Endodermal cell (in vitro differentiated cells): ENCODE measurements around the gene PDLIM5. TPM values are rescaled to one million over a fixed set of nuclear protein-coding genes. Genes with fewer than 3 reads are reported as not detected.

Experiments used
- DNase-seq: peaks from one replicate; pipeline ENCODE4 v3.0.0-alpha.2; 2017
- H3K27ac ChIP-seq: 2 replicates; pipeline ENCODE4 v1.5.1; 2013; ENCODE audit warnings: mild to moderate bottlenecking, low read depth, low read length, moderate library complexity
- H3K27me3 ChIP-seq: 2 replicates; pipeline ENCODE4 v1.6.1; 2013; ENCODE audit warnings: mild to moderate bottlenecking, low read length, moderate library complexity; ENCODE audit not compliant: insufficient read depth, control insufficient read depth, poor library complexity, severe bottlenecking
- H3K36me3 ChIP-seq: 2 replicates; pipeline ENCODE4 v1.7.0; 2013; ENCODE audit warnings: mild to moderate bottlenecking, low read length, moderate library complexity; ENCODE audit not compliant: control insufficient read depth, insufficient read depth
- H3K4me1 ChIP-seq: one replicate; pipeline ENCODE4 v1.7.0; 2013; ENCODE audit warnings: low read length; ENCODE audit not compliant: control insufficient read depth, insufficient read depth
- H3K4me3 ChIP-seq: 2 replicates; pipeline ENCODE4 v1.5.1; 2013; ENCODE audit warnings: mild to moderate bottlenecking, low read length, moderate library complexity
- H3K9ac ChIP-seq: 2 replicates; pipeline ENCODE4 v1.6.1; 2013; ENCODE audit warnings: mild to moderate bottlenecking, low read length, moderate library complexity; ENCODE audit not compliant: poor library complexity, severe bottlenecking; ENCODE audit errors: extremely low read depth
- H3K9me3 ChIP-seq: 2 replicates; pipeline ENCODE4 v1.6.1; 2013; ENCODE audit warnings: mild to moderate bottlenecking, low read length, moderate library complexity; ENCODE audit not compliant: control insufficient read depth
- H3K27ac Mint-ChIP-seq: 2 replicates; pipeline ENCODE4 v1.8.0; 2020; ENCODE audit warnings: mixed read lengths
- H3K27me3 Mint-ChIP-seq: 2 replicates; pipeline ENCODE4 v1.8.0; 2021; ENCODE audit warnings: mild to moderate bottlenecking, mixed read lengths; ENCODE audit not compliant: insufficient read depth
- H3K36me3 Mint-ChIP-seq: 2 replicates; pipeline ENCODE4 v1.8.0; 2020; ENCODE audit warnings: low read depth, mixed read lengths
- H3K4me1 Mint-ChIP-seq: 2 replicates; pipeline ENCODE4 v1.8.0; 2020; ENCODE audit warnings: mixed read lengths
- H3K4me3 Mint-ChIP-seq: 2 replicates; pipeline ENCODE4 v1.8.0; 2020; ENCODE audit warnings: mild to moderate bottlenecking, moderate library complexity, mixed read lengths
- H3K9me3 Mint-ChIP-seq: 2 replicates; pipeline ENCODE4 v1.8.0; 2020; ENCODE audit warnings: mild to moderate bottlenecking, mixed read lengths
- WGBS, 2 experiments: methylation state at CpG; one replicate each; pipeline versions ENCODE4 v1.1.5 to v1.1.7; 2013; ENCODE audit warnings: missing lambda C conversion rate in 2 of 2, mixed read lengths in 1 of 2; ENCODE audit not compliant: insufficient coverage in 1 of 2, insufficient read length in 1 of 2; 5-methylcytosine and 5-hydroxymethylcytosine counted together
- total RNA-seq, 2 donors: library from RNA; stranded (reverse); fragmentation: NEBNext Ultra II Directional in 1 of 2; extraction: Animal tissue kit (Norgen Biotek cat#: 25700) in 1 of 2; gene quantifications; 2 replicates in 1 of 2; 3 replicates in 1 of 2; pipeline ENCODE4 v1.2.1, GENCODE V29; 2021
- TF ChIP-seq, protein P1 (sequence below): fragments of 200-600 bp; sonication (generic); conservative IDR thresholded peaks from 2 replicates; pipeline ENCODE4 v1.5.0; 2021; ENCODE audit warnings: antibody characterized with exemption, mild to moderate bottlenecking

PDLIM5 gene
- total RNA-seq, 2 donors from 2014 or later, result 91.0 to 149 TPM

DNA sequence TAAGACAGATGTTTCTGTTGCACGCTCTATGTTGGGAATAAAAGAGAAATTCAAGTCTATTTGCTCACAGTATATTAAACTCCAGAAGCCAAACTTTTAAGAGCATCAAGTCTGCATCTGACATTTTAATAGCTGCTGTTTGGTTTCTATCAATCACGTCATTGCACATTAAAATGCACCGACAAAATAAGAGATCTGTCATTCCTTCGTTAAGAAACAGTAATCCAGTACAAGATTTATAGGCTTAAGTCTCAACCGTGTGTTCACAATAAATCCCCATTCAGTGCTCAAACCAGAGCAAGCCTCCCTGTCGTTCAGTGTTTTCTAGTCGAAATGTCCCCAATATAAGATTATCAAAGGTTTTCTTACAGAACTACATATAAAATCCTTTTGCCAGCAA, 217.0 kb downstream of the PDLIM5 start:
- Mint-ChIP-seq H3K27me3 (no peaks in the 10 kb centered on the region), H3K36me3 (peaks cover 26% of the 10 kb centered on the region), H3K27ac (no peak overlapping the region), H3K4me3 (no peak overlapping the region), H3K9me3 (no peaks in the 10 kb centered on the region), H3K4me1 (peaks cover 4% of the 10 kb centered on the region)
- H3K27ac ChIP-seq, result no peak overlapping the region
- no peak overlapping the region for H3K9ac ChIP-seq
- DNase-seq, result no peak
- H3K4me1 ChIP-seq, result no peaks in the 10 kb centered on the region
- 94% methylated on average over 7 of the region's 7 CpGs for WGBS, 2 experiments
- no peaks in the 10 kb centered on the region for H3K9me3 ChIP-seq
- no peaks in the 10 kb centered on the region for H3K27me3 ChIP-seq
- no peak overlapping the region for H3K4me3 ChIP-seq
- H3K36me3 ChIP-seq, result peaks cover 44% of the 10 kb centered on the region
- TF ChIP-seq, protein P1, sequence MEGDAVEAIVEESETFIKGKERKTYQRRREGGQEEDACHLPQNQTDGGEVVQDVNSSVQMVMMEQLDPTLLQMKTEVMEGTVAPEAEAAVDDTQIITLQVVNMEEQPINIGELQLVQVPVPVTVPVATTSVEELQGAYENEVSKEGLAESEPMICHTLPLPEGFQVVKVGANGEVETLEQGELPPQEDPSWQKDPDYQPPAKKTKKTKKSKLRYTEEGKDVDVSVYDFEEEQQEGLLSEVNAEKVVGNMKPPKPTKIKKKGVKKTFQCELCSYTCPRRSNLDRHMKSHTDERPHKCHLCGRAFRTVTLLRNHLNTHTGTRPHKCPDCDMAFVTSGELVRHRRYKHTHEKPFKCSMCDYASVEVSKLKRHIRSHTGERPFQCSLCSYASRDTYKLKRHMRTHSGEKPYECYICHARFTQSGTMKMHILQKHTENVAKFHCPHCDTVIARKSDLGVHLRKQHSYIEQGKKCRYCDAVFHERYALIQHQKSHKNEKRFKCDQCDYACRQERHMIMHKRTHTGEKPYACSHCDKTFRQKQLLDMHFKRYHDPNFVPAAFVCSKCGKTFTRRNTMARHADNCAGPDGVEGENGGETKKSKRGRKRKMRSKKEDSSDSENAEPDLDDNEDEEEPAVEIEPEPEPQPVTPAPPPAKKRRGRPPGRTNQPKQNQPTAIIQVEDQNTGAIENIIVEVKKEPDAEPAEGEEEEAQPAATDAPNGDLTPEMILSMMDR, result no peak

DNA sequence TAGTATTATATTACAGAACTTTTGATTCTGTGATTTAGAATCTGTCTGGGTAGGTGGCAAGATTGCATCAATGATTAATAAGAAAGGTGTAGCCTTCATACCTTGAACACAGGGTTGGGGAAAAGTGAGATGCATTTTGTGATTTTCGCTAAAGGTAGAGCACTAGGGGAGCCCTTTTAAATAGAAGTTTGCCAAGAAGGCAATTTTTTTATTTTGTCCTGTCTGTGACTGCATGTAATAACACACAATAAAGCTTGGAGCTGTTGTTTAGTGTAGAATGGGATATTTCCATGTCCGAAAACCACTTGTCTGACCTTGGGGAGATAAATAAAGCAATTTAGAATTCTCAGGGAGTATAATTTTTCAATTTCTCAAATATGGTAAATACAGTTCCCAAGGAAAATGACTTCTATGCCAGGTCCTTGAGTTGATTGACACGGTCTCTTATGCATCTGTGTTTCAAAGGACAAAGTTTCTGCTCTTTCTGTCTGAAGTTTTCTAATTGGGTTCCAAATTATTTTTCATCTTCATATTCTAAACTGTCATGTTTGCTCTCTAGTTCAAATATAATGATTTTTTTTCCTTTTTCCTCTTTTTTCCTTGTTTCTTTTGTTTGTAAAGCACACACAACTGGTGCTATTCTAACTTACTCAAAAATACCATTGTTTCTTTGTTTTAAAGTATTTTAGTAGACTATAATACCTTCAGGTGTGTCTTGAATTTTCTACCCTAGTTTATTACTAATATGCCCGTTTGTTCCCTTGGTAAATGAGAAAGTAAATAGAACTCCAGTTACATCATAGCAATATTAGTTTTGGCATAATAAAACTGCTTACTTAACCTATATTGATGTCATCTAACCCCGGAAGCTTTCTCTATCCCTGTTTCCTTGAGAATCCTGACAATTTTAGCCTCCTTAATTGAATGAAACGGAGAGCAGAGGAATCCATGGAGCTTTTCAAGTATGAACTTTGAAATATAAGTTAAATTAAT, 218.2 kb downstream of the PDLIM5 start:
- Histone ChIP-seq H3K4me3 (no peak overlapping the region), H3K27me3 (no peaks in the 10 kb centered on the region), H3K9me3 (no peaks in the 10 kb centered on the region), H3K4me1 (no peaks in the 10 kb centered on the region), H3K27ac (no peak overlapping the region), H3K36me3 (peaks cover 33% of the 10 kb centered on the region), H3K9ac (no peak overlapping the region)
- peaks cover 10% of the 10 kb centered on the region for H3K4me1 Mint-ChIP-seq
- no peak for DNase-seq
- H3K27me3 Mint-ChIP-seq, result no peaks in the 10 kb centered on the region
- no peak overlapping the region for H3K27ac Mint-ChIP-seq
- TF ChIP-seq, protein P1, result no peak
- H3K36me3 Mint-ChIP-seq, result peaks cover 18% of the 10 kb centered on the region
- H3K9me3 Mint-ChIP-seq, result no peaks in the 10 kb centered on the region
- H3K4me3 Mint-ChIP-seq, result no peak overlapping the region
- whole genome bisulfite sequencing, 2 experiments, result 96 to 100% methylated on average over 3 to 6 of the region's 6 CpGs

DNA sequence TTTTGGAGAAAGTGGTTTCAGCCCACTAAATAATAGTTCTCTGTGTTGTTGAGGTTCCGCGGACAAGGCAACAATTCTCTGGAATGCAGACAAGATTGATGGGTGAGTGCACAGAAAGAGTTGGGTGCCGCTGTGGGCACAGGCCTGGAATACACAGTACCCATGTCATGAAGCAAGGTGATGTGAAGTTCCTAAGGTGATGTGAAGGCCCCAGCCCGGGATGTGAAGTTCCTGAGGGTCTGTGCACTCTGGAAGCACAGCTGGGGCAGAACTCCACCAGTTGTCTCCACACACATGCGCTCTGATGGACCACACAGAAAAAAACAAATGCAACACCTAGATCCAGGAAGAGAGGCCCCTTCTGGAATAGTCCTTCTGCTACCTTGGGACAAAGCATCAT, 219.4 kb downstream of the PDLIM5 start:
- H3K4me1 Mint-ChIP-seq, result peaks cover 7% of the 10 kb centered on the region
- no peaks in the 10 kb centered on the region for H3K27me3 Mint-ChIP-seq
- 86 to 94% methylated on average over 4 to 5 of the region's 5 CpGs for WGBS, 2 experiments

More for the DNA sequence above, 219.4 kb downstream of the PDLIM5 start:
- H3K4me3 Mint-ChIP-seq, result no peak overlapping the region
- TF ChIP-seq, protein P1, result no peak
- H3K9me3 Mint-ChIP-seq, result no peaks in the 10 kb centered on the region
- peaks cover 26% of the 10 kb centered on the region for H3K36me3 ChIP-seq
- H3K27ac Mint-ChIP-seq, result no peak overlapping the region
- H3K27me3 ChIP-seq, result no peaks in the 10 kb centered on the region
- no peaks in the 10 kb centered on the region for H3K9me3 ChIP-seq
- no peak for DNase-seq
- H3K4me1 ChIP-seq, result no peaks in the 10 kb centered on the region
- no peak overlapping the region for H3K4me3 ChIP-seq
- H3K9ac ChIP-seq, result no peak overlapping the region
- no peak overlapping the region for H3K27ac ChIP-seq
- H3K36me3 Mint-ChIP-seq, result peaks cover 9% of the 10 kb centered on the region
